NCI-H446 (cell line): ENCODE results near the gene CDK13.
"Not testable (repeated sequence)": the region's sequence is repeated elsewhere in the genome, so short reads cannot be mapped to it uniquely, and the experiment has no call there.

Experiments used
- DNase-seq, 2 experiments: peaks; one replicate each; lab custom pipeline; 2025; lab: John Stamatoyannopoulos, UW

Gene CDK13

DNA sequence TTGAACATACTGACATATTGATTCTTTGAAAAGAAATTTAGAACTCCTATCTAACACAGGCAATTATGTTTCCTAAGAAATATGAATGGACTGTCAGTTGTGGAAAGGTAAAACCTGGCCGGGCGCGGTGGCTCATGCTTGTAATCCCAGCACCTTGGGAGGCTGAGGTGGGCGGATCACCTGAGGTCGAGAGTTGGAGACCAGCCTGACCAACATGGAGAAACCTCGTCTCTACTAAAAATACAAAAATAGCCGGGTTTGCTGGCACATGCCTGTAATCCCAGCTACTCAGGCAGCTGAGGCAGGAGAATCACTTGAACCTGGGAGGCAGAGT, 198.2 kb downstream of the CDK13 start:
- not testable (repeated sequence) for DNase-seq

DNA sequence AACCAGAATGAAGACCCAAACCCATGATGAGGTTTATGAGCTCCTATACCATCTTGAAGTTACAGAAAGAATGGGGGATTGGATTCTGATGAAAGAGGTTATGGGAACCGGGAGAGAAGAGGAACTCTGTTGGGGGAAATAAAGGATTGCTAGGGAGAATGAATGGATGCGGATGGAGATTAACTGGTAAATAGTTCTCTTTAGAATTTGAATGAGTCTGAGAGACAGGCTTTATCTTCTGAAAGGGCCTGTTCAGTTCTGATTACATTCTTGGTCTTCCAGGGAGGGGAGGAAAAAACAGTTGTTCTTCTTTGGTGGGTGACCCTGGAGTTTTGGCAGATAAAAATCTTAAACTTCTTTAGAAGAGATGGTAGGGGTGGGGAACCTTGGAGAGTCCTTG, 198.6 kb downstream of the CDK13 start:
- no peak for DNase-seq
